ENCODE measurements around the gene RHOT1.
A peak's percentile ranks its signal among the peaks of the same experiment; 100 is the strongest.
"Not testable (repeated sequence)": the region's sequence is repeated elsewhere in the genome, so short reads cannot be mapped to it uniquely, and the experiment has no call there.

The RHOT1 gene

DNA sequence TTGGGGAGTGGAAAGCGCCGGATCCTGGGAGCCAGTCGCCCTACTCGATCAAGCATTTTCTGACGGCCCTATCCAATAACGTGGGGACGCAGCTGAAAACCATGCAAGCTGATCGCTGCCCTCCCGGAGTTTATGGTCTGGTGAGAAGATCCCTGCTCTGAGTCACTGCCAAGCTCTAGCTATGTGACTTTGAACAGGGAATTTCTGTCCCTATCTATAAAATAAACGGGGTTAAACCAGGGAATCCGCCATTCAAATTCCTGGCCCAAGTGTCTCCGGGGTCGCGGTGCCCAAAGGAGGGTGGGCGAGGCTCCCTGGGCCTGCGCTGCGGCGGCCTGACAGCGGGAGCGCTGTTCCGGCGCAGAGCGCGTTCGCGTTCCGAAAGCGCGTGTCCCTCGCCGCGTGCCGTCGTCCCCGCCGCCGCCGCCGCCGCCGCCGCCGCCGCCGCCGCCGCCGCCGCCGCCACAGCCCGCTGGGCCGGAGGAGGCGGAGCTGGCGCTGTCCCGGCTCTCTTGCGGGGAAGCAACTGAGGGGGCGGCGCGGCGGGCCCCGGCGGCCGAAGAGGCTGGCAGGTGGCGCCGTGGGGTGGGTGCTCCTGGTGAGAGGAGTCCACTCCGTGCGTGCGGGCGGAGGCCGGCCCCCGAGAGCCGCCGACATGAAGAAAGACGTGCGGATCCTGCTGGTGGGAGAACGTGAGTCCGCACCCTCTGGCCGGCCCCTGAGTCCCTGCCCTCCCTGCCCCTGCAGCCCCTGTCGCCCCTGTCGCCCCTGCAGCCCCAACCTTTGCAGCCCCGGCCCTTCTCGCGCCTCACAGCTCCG, at the start of gene RHOT1:
RHOT1 (plus strand) TSS at position 465 of the 819 bp plus-strand sequence; CDS start at position 656, 191 bp downstream.
- DNase-seq (ENCODE audit: low read depth): peak; percentile 60

DNA sequence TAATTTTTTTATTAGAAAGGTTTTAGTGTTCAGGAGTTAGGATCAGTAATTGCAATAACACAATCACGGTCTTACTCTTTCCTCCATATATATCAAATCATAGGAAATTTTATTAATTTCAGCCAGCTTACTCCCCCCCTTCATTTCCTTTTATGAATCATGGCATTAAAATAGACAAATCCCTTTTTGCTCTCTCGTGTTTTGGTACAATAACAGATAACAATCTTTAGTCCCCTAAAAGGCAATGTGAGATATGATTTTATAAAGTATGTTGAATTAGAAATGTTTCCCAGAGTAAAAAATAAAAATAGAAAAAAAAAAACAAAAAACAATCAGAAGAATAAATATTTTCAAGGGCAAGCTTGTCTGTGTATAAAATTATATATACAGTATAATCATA, 42.6 kb upstream of the RHOT1 start:
- DNase-seq (ENCODE audit: low read depth): no peak

DNA sequence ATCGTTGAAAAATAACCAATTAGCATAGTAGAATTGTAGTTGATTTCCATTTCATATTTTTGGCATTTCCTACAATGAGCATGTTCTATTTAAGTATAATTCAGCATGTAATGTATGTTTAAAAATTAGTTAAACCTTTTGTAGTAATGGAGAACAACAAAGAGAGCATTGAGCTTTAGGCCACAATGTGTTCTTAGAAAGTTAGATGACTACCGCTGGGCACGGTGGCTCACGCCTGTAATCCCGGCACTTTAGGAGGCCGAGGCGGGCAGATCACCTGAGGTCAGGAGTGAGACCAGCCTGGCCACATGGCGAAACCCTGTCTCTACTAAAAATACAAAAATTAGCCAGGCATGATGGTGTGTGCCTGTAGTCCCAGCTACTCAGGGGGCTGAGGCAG, 42.0 kb upstream of the RHOT1 start:
- not testable (repeated sequence) for DNase-seq (ENCODE audit: low read depth)

DNA sequence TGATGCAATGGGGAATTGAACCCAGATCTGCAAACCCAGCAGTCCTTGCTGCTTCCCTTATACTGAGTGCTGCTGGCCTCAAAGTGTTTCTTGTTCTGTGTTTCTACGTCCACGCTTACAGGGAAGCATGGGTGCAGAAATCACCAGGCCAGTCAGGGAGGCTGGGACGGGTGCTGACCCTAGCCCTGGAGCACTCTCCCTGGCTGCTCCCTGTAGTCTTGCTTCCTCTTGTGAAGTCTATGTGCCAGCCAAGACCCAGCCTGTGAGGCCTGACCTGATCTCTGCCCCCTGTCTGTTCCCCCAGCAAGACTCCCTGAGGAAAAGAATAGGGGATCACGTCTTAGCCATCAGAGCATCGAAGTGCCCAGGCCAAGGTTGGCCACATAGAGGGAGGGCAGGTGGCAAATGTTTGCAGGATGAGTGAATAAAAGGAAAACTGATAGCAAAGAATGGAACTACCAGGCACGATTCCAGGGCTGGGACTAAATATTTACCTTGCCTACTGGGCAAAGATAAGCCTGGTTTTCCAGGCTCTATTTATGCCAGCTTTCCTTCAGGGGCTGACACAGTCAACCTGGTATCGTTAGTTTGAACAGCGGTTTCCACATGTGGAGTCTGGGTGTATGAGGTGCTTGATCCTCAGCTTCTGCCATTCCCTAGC, 41.2 kb upstream of the RHOT1 start:
- DNase-seq (ENCODE audit: low read depth): no peak

DNA sequence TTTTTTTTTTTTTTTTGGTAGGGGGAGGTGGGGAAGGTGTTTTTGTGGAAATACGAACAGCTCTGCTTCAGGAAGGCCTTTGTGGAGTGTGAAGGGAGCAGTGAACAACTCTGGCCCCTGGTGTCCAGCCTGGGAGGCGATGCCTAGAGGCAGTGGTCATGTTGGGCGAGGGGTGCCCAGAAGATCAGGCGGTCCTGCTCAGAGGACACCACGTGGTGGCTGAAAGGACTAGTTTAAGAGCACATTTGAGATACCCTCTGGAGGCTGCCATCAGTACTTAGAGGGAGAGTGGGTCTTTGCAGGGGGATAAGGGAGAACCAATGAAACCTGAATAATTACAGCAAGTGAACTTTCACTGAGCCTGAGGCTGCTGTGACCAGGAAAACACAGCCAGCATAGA, 40.1 kb upstream of the RHOT1 start:
- no peak for DNase-seq (ENCODE audit: low read depth)

DNA sequence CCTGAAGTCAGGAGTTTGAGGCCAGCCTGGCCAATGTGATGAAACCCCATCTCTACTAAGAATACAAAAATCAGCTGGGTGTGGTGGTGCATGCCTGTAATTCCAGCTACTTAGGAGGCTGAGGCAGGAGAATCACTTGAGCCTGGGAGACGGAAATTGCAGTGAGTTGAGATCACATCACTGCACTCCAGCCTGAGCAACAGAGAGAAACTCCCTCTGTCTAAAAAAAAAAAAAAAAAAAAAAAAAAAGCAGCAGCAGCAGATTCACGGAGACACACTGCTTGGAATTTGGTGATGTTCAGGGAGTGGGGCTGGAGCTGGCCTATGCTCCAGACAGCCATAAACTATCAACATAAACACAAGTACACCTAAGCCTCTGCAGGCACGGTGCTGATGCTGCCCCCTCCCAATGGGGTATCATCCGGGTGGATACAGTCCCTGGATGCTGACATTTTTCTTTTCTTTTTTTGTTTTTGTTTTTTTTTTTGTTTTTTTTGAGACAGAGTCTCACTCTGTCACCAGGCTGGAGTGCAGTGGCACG, 39.6 kb upstream of the RHOT1 start:
- DNase-seq (ENCODE audit: low read depth): peak; percentile 68

DNA sequence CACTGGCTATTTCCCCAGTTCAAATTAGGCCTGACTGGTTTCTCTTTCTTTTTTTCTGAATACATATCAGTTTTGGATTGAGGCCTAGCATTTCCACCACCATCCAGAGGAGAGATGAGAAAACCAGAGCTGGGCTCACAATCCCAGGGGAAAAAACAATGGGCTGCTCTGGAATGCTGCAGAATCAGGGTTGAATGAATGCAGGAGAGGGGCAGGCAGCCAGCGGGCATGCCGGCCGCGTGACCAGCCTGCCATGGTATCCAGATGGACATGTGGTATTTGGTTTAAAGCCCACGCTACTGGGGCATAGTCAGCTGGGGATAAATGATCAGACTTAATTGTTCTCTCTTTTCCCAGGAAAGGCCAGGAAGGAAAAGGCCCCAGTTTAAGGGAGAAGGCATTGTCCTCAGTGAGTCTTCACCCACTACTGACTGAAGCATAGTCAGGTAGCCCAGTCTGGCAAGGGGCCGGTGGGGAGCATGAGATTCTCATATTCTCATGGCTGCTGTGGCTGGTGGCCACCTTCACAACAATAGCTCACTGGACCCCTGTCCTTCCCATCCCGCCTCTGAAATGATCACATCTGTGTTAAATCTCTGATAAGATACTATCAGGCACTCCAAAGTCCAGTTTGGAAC, 38.7 kb upstream of the RHOT1 start:
- peak; percentile 93 for DNase-seq (ENCODE audit: low read depth)

DNA sequence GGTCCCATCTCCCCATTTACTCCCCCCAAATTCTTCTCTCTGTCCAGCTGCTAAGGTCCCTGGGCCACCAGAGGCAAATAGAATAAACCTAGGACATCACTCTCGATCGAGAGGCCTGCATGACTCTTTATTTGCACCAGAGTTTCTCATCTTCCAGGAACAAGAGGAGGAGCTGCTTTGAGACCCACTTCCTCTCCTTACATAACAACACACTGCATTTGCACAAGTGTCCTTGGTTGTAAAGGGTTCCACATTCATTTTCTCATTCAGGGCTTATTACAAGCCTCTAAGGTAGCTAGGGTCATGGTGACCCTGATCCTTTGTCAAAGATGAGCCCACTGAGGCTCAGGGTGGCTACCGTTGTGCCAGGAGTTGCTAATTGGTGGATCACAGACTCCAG, 38.1 kb upstream of the RHOT1 start:
- no peak for DNase-seq (ENCODE audit: low read depth)

DNA sequence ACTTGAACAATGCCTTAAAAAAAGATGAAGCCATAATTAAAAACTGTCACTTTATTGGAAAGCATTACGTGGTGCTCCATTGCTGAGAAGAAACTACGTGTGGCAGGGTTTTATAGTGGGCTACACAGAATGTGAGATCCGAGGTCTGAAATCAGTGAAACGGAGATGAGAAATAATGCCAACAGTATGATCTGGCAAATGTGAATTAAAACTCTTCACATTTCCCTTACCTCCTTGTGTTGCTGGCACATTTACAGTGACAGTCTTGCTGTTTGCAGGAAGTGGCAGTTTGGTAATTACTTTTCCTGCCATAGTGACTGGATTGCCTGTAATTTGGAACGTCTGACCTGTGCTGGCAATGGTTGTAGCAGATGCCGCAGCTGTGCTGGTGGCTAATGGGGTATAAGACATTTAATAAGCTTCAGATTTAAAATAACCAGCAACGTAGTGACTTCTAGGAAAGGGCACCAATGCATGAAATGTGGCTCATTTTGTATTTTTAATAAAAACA, 35.8 kb upstream of the RHOT1 start:
- not testable (repeated sequence) for DNase-seq (ENCODE audit: low read depth)

DNA sequence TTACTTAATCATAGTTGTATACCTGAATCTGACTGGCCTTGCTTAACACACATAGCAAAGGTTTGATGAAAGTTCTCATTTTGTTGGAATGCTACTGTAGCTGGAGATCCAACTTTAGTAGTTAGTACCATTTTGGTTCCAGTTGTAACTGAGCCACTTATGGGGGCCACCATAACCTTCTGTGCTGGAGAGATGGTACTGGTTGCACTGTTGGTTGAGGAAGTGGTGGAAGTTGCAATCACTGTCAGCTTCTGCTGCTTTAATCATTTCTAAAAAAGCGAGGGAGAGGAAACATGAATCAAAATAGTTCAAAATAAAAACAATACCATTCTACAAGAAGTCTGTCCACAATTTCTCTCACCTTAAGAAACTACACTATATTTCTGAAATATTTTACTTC, 35.1 kb upstream of the RHOT1 start:
- not testable (repeated sequence) for DNase-seq (ENCODE audit: low read depth)

DNA sequence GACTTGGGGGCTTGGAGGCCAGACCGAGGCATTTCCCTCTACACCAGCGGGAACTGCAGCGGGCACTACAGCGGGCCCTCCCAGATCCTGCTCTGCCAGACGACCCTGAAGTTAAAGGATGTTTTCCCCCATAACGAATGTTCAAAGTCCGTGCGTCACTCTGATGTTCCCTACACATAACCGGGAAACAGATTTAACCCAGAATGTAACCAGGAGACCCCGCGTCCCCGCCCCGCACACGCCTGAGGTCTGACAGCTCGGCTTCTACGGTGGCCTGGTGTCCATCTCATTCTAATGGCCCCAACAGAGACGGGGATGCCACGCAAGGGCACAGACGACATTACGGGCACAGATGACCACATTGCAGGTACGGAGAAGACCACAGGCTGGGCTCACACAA, 31.7 kb upstream of the RHOT1 start:
- DNase-seq (ENCODE audit: low read depth): no peak

DNA sequence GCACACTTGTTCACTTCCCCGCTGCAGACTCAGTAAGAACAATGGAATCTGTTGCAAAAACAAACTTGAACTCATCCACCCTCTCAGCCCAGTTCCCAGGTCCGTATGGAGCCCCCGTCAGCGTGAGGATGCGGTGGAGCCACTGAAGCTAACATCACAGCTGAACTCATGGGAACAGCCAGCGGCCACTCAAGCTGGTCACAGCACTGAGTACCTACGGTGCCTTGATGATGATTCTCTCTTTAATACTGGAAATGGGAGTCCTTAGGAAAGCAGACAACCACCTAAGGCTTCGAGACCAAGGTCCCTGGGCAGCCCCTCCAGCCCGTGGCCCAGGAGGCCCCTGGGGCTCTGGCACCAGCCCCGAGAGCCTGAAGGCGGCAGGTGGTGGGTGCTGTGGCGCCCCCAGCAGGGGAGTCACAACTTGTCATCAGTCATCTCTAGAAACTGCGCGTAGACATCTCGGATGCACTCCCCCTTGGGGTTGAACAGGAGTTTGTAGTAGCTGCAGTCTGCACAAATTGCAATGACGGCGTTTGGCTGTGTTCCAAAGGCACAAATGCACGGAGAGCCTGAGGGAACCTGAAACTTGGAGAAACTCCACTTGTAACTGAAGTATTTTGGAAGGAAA, 31.0 kb upstream of the RHOT1 start:
- no peak for DNase-seq (ENCODE audit: low read depth)

DNA sequence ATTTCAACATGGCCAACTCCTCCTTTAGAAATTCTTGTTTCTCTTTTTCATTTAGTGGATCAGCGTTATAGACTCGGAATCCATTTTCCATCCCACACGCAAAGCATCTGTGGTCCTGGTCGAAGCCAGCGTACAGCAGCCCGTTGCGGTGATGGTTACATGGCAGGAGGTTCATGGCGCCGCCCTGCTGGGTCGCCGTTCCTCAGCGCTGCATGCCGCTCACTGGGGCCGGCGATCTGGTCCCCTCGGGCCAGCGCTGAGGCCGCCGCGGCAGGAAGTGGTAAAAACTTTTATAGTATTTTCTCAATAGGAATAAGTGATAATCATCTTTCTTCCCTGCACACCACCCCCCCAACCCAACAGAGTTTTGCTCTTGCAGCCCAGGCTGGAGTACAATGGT, 29.9 kb upstream of the RHOT1 start:
- no peak for DNase-seq (ENCODE audit: low read depth)

DNA sequence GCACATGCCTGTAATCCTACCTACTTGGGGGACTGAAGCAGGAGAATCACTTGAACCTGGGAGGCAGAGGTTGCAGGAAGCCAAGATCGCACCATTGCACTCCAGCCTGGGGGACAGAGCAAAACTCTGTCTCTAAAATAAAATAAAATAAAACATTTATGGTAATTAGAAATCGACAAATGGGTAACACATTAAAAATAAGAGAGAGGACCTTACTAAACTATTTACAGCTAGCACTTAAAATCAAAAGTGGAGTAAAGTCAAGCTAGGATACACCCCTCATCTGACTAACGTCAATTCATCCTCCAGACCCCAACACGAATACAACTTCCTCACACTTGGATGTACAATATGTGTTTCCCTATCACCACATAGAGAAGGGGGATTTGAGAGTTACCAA, 27.8 kb upstream of the RHOT1 start:
- DNase-seq (ENCODE audit: low read depth): no peak

DNA sequence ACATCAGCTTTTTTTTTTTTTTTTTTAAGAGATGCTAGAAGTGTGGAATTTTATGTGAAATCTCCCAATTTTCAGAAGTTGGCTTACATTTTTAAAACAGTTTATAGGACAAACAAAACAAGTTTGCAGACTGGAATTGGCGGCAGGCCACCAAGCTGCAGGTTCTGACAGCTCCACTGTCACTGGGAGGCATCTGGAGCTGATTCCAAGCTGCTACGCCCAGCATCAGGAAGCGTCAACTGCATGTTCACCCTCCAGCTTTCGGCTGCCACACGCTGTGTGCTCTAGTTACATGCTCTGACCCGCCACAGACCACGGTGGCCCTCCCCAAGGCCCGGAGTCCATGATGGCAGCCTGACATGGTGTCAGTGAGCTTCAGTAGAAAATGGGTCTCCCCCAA, 26.8 kb upstream of the RHOT1 start:
- DNase-seq (ENCODE audit: low read depth): not testable (repeated sequence)

DNA sequence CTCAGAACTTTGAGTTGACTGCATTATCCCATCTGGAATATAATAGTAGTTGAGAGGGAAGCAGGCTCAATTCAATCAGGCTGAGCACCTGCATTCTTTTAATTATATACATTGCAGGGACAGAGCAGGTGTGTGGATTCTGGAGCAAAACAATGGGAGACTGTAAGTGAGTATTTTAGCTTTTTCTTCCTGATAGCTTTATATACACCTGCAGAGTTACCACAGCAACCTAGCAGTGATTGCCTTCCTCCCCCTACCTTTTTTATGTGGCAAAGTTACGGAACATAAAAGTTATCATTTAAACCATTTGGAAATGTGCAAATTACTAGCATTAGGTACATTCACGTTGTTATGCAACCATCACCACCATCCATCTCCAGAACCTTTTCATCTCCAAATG, 25.4 kb upstream of the RHOT1 start:
- no peak for DNase-seq (ENCODE audit: low read depth)

DNA sequence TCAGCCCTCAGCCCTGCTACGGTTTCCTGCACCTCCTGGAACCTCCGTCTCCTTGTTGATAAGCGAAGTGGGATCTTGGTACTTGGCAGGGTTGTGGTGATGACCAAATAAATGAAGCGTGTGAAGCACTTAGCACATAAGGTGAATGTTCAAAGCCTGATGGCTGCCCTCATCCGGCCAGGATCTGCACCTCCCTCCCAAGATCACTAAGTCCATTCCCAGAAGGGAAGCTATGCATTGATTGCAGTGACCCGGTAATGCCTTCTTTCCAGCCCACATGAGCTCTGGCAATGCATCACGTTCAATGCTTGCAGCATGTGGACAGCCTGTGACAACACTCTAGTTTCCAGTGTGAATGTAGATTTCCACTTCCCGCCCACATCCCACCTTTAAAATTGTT, 24.9 kb upstream of the RHOT1 start:
- DNase-seq (ENCODE audit: low read depth): no peak

DNA sequence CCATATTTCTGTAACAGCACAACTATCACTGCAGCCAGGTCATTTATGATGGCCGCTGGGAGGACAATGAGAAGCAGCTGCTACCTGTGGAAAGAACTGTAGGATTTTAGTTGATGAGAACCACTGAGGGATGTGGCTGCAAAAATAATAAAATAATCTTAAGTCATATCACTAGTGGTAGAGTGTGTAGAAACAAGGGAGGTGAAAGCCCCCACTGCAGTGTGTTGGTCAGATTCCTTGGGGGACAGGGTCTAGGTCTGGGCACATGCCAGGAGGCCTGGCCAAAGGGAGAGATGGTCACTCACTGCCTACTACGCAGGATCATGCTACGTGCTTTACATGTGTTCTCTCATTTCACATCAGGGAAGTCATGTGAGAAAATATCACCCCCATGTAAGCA, 24.2 kb upstream of the RHOT1 start:
- not testable (repeated sequence) for DNase-seq (ENCODE audit: low read depth)

DNA sequence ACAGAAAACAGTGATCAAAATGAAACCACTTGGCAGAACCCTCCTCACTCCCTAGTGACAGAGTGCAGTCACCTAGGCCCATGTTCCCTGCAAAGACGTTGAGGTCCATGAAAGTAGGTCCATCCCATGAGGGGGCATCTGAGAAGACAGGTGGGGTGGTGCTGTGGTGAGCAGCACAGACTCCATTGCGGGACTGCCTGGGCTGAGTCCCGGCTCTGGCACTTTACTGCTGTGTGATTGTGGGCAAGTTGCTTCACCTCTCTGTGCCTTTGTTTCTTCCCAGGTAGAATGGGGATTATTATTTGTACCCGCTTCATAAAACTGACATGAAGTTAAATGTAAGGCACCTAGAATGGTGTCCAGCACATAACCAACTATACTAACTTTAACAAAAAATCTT, 23.5 kb upstream of the RHOT1 start:
- no peak for DNase-seq (ENCODE audit: low read depth)

DNA sequence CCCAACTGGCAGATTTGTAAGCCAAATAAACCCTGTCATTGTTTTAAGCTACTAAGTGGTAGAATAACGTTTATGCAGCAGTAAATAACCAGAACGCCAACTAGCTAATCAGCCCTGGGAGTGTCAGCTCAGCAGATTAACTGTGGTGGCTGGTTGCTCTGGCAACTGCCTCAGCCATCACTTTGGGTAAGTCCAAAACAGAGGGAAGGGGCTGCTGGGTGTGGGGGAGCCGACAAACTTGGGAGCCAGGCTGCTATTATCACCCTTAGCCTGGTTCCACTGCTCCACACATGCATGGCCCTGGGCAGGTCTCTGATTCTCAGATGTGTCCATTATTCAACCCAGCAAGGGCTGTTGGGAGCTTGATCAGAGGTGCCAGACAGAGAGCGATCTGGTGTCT, 22.2 kb upstream of the RHOT1 start:
- DNase-seq (ENCODE audit: low read depth): no peak

DNA sequence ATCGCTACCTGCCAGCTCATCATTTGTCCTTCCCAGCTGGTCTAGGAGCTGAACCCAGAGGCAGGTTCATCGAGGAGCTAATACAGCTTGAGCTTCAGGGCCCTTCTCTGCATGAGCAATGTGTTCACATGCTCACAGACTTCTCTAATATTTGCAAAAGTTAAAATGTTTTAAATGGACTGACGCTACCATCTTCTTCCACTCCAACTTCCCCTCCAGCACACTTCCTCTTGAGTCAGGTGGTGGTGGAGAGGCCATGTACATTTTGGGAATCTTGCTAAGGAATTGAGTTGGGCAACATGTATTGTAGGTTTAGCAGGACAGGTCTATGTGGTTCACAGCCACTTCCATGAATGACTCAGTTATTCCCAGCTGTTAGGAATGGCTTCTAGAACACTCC, 21.6 kb upstream of the RHOT1 start:
- DNase-seq (ENCODE audit: low read depth): no peak

DNA sequence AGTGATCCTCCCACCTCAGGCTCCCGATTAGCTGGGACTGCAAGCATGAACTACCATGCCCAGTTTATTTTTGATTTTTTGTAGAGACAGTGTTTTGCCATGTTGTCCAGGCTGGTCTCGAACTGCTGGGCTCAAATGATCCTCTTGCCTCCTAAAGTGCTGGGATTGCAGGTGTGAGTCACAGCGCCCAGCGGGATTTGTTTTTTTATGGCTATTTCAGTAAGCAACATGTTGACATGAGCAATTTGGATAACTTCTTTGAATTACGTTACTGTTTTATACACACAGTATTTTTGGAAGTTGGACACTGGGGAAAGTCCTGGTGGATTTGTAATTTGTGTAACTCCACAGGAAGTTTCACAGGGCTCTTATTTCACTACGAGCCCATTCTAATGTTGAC, 18.5 kb upstream of the RHOT1 start:
- DNase-seq (ENCODE audit: low read depth): no peak

Measured in GM04503 (cell line).